HepG2 (cell line): ENCODE results near the gene TUBB. TPM values are rescaled to one million over a fixed set of nuclear protein-coding genes. Genes with fewer than 3 reads are reported as not detected.
A peak's percentile ranks its signal among the peaks of the same experiment; 100 is the strongest.

Experiments
- ATF7-NPFF ChIP-seq: sonication (generic); formaldehyde crosslinking; IDR thresholded peaks from 2 replicates; pipeline ENCODE4 v1.8.1; 2023; ENCODE audit warnings: mild to moderate bottlenecking, low read depth, missing genetic modification reagents, moderate library complexity
- FOXO1 ChIP-seq: sonication (generic); formaldehyde crosslinking; IDR thresholded peaks from 2 replicates; pipeline ENCODE4 v1.4.0; 2020; ENCODE audit warnings: missing genetic modification reagents
- IRX3 ChIP-seq: sonication (generic); formaldehyde crosslinking; IDR thresholded peaks from 2 replicates; pipeline ENCODE4 v1.8.1; 2023; ENCODE audit warnings: mild to moderate bottlenecking, low read depth, missing genetic modification reagents, borderline replicate concordance
- PAF1 ChIP-seq: IDR thresholded peaks from 2 replicates; pipeline ENCODE4 v1.6.1; 2016; ENCODE audit warnings: missing genetic modification reagents, missing compliant biosample characterization
- PRDM15 ChIP-seq: sonication (generic); formaldehyde crosslinking; IDR thresholded peaks from 2 replicates; pipeline ENCODE4 v1.4.0; 2020; ENCODE audit warnings: missing genetic modification reagents
- RXRA ChIP-seq: sonication (generic); formaldehyde crosslinking; IDR thresholded peaks from 2 replicates; pipeline ENCODE4 v1.5.1; 2020; ENCODE audit warnings: missing genetic modification reagents
- SRSF9 ChIP-seq: fragments of 200-400 bp; formaldehyde crosslinking; IDR thresholded peaks from 2 replicates; pipeline ENCODE4 v1.6.1; 2018; ENCODE audit warnings: borderline replicate concordance, mild to moderate bottlenecking, low read depth, low read length; ENCODE audit not compliant: insufficient read depth, poor library complexity, severe bottlenecking
- STAT5B ChIP-seq: sonication (generic); formaldehyde crosslinking; IDR thresholded peaks from 2 replicates; pipeline ENCODE4 v1.4.0; 2020; ENCODE audit warnings: missing genetic modification reagents
- U2AF1 ChIP-seq: fragments of 200-400 bp; formaldehyde crosslinking; optimal IDR thresholded peaks from 2 replicates; pipeline ENCODE3; 2017; ENCODE audit warnings: mild to moderate bottlenecking, low read depth, low read length
- ZNF614 ChIP-seq: IDR thresholded peaks from 2 replicates; pipeline ENCODE4 v1.6.1; 2018; ENCODE audit warnings: missing biosample characterization, missing genetic modification reagents, inconsistent platforms, borderline replicate concordance
- polyA plus RNA-seq, 8 experiments: library from polyadenylated mRNA; depleted of rRNA in 3 of 8; stranded (reverse) in 7 of 8; unstranded in 1 of 8; fragments of >200 nt; fragmentation: Illumina TruSeq in 4 of 8; extraction: Trizol in 4 of 8; gene quantifications; 2 replicates each; pipeline versions ENCODE4 v1.2.1 to v1.2.3, GENCODE V29; 2011 to 2016; ENCODE audit warnings: low read depth in 4 of 8, missing spikeins in 1 of 8, mixed read lengths in 1 of 8; ENCODE audit not compliant: insufficient read depth in 1 of 8
- total RNA-seq, 5 experiments: library from RNA; depleted of rRNA; stranded (reverse); fragments of >200 nt; fragmentation: Illumina TruSeq; extraction: Trizol; gene quantifications; 2 replicates each; pipeline ENCODE4 v1.2.3, GENCODE V29; 2016; ENCODE audit warnings: low read depth in 1 of 5
- TF ChIP-seq, protein P1 (sequence below), 2 experiments: sonication (generic) in 1 of 2; formaldehyde crosslinking in 1 of 2; IDR thresholded peaks; 2 replicates each; pipeline versions ENCODE4 v1.4.0 to v1.6.1; 2016 to 2020; ENCODE audit warnings: borderline replicate concordance in 1 of 2, low read depth in 1 of 2, mild to moderate bottlenecking in 1 of 2, missing genetic modification reagents in 1 of 2
- TF ChIP-seq, protein P2 (sequence below): sonication (generic); formaldehyde crosslinking; IDR thresholded peaks from 2 replicates; pipeline ENCODE4 v1.4.0; 2020; ENCODE audit warnings: missing genetic modification reagents
- TF ChIP-seq, protein P3 (sequence below): sonication (generic); formaldehyde crosslinking; IDR thresholded peaks from 2 replicates; pipeline ENCODE4 v1.4.0; 2020; ENCODE audit warnings: mild to moderate bottlenecking, missing genetic modification reagents

TUBB gene
- total and polyA plus RNA-seq, 2 of the 13 experiments (the other 11 are each of a cell fraction or from before 2014, with no cell fraction given): 911 to 1,163 TPM

DNA sequence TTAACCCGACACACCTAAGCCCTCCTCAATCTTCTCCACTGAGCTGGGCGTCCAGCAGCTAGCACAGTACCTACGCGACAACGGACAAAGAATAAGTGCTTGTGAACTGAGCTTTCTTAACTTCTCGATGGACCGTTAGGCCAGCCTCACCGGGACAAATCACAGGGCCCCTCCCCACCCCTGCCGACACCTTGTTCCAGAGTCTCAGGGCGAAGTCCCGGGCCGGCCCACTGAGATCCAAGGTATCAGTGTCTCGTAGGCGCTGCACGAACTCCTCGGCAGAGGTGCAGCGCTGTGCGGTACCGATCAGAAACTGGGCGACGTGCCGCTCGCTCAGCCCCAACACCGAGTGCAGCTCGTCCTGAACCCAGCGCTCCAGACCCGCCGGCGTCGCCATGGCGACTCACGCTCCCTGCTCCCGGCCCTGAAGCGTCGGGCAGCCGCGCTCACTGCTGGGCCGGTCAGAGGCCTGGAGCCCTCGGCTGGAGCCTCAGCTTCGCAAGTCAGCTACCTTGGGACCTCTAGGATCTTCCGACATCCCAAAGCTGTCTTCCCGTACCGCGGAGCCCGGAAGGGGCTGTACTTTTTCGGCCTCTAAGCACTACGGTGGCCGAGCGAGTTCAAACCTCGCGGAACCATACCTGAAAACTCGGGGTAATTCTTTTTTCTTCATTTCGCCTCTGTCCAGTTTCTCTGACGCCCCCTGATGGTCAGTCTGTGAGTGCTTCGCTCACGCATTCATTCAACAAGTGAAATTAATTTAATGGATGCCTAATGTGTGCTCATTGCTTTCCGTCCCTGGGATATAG lies 47.5 kb upstream of the TUBB start, which contains the start of gene DHX16 (continued):
- TF ChIP-seq, protein P1, sequence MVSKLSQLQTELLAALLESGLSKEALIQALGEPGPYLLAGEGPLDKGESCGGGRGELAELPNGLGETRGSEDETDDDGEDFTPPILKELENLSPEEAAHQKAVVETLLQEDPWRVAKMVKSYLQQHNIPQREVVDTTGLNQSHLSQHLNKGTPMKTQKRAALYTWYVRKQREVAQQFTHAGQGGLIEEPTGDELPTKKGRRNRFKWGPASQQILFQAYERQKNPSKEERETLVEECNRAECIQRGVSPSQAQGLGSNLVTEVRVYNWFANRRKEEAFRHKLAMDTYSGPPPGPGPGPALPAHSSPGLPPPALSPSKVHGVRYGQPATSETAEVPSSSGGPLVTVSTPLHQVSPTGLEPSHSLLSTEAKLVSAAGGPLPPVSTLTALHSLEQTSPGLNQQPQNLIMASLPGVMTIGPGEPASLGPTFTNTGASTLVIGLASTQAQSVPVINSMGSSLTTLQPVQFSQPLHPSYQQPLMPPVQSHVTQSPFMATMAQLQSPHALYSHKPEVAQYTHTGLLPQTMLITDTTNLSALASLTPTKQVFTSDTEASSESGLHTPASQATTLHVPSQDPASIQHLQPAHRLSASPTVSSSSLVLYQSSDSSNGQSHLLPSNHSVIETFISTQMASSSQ (IDR thresholded peaks at IDR 0.05; ENCODE audit: low read depth): no peak
- TF ChIP-seq, protein P1 (CRISPR knock-in tag; IDR thresholded peaks at IDR 0.05; ENCODE audit: borderline replicate concordance): no peak; the same call in 1 of the 2 replicates
- TF ChIP-seq FOXO1 (CRISPR knock-in tag): peak; percentile 48; the same call in 1 of the 2 replicates
- no peak for TF ChIP-seq STAT5B (CRISPR knock-in tag)
- peak; percentile 77 for TF ChIP-seq RXRA (CRISPR knock-in tag)
- TF ChIP-seq IRX3: no peak; the same call in 1 of the 2 replicates
- peak; percentile 65 for TF ChIP-seq U2AF1
- TF ChIP-seq, protein P2, sequence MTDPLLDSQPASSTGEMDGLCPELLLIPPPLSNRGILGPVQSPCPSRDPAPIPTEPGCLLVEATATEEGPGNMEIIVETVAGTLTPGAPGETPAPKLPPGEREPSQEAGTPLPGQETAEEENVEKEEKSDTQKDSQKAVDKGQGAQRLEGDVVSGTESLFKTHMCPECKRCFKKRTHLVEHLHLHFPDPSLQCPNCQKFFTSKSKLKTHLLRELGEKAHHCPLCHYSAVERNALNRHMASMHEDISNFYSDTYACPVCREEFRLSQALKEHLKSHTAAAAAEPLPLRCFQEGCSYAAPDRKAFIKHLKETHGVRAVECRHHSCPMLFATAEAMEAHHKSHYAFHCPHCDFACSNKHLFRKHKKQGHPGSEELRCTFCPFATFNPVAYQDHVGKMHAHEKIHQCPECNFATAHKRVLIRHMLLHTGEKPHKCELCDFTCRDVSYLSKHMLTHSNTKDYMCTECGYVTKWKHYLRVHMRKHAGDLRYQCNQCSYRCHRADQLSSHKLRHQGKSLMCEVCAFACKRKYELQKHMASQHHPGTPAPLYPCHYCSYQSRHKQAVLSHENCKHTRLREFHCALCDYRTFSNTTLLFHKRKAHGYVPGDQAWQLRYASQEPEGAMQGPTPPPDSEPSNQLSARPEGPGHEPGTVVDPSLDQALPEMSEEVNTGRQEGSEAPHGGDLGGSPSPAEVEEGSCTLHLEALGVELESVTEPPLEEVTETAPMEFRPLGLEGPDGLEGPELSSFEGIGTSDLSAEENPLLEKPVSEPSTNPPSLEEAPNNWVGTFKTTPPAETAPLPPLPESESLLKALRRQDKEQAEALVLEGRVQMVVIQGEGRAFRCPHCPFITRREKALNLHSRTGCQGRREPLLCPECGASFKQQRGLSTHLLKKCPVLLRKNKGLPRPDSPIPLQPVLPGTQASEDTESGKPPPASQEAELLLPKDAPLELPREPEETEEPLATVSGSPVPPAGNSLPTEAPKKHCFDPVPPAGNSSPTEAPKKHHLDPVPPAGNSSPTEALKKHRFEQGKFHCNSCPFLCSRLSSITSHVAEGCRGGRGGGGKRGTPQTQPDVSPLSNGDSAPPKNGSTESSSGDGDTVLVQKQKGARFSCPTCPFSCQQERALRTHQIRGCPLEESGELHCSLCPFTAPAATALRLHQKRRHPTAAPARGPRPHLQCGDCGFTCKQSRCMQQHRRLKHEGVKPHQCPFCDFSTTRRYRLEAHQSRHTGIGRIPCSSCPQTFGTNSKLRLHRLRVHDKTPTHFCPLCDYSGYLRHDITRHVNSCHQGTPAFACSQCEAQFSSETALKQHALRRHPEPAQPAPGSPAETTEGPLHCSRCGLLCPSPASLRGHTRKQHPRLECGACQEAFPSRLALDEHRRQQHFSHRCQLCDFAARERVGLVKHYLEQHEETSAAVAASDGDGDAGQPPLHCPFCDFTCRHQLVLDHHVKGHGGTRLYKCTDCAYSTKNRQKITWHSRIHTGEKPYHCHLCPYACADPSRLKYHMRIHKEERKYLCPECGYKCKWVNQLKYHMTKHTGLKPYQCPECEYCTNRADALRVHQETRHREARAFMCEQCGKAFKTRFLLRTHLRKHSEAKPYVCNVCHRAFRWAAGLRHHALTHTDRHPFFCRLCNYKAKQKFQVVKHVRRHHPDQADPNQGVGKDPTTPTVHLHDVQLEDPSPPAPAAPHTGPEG (CRISPR knock-in tag): peak; percentile 86; the same call in 1 of the 2 replicates
- TF ChIP-seq SRSF9: no peak
- TF ChIP-seq ATF7-NPFF (CRISPR knock-in tag): peak; percentile 56; the same call in 1 of the 2 replicates
- peak; percentile 97 for TF ChIP-seq ZNF614 (CRISPR knock-in tag)
- TF ChIP-seq PAF1 (CRISPR knock-in tag): no peak
- no peak for TF ChIP-seq PRDM15 (CRISPR knock-in tag)
- TF ChIP-seq, protein P3, sequence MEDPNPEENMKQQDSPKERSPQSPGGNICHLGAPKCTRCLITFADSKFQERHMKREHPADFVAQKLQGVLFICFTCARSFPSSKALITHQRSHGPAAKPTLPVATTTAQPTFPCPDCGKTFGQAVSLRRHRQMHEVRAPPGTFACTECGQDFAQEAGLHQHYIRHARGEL (CRISPR knock-in tag): no peak
